ENCODE measurements around the gene UAP1.
A peak's percentile ranks its signal among the peaks of the same experiment; 100 is the strongest.

GRCh38 chr1:162561037-162561615, 396 bp upstream of the UAP1 start:
- TF ChIP-seq TAF1 (IDR thresholded peaks at IDR 0.05; ENCODE audit: low read depth, low read length): no peak
- peak; percentile 59; the same call in 1 of the 2 replicates for TF ChIP-seq POLR2AphosphoS5 (IDR thresholded peaks at IDR 0.05; ENCODE audit: low read depth, low read length)
- no peak for TF ChIP-seq POLR2A (IDR thresholded peaks at IDR 0.05; ENCODE audit: low read depth, low read length)
- TF ChIP-seq SPI1 (IDR thresholded peaks at IDR 0.05; ENCODE audit: low read depth, low read length): no peak
- no peak for TF ChIP-seq PAX5 (IDR thresholded peaks at IDR 0.05; ENCODE audit: insufficient read depth, low read length, severe bottlenecking)
- TF ChIP-seq POU2F2 (IDR thresholded peaks at IDR 0.05; ENCODE audit: low read depth, low read length): 0 out of 2 replicates have a peak, but pooled peaks have one; percentile 30
